Large intestine (tissue), 3 donors: ENCODE measurements around the gene FOXN1. TPM values are rescaled to one million over a fixed set of nuclear protein-coding genes. Genes with fewer than 3 reads are reported as not detected.

ENCODE experiments used
- DNase-seq, 2 donors: peaks; one replicate each; pipeline versions ENCODE4 v3.0.0 to v3.0.0-alpha.2; 2013
- H3K27ac ChIP-seq: one replicate; pipeline ENCODE4 v1.5.1; 2013; ENCODE audit warnings: low read length
- H3K27me3 ChIP-seq: 2 replicates; pipeline ENCODE4 v1.6.1; 2013; ENCODE audit warnings: low read length; ENCODE audit not compliant: control insufficient read depth, insufficient read depth
- H3K36me3 ChIP-seq: 2 replicates; pipeline ENCODE4 v1.6.1; 2013; ENCODE audit warnings: low read length; ENCODE audit not compliant: control insufficient read depth, insufficient read depth
- H3K4me1 ChIP-seq: one replicate; pipeline ENCODE4 v1.6.1; 2013; ENCODE audit warnings: low read length; ENCODE audit not compliant: control insufficient read depth, insufficient read depth
- H3K4me3 ChIP-seq: one replicate; pipeline ENCODE4 v1.5.1; 2013; ENCODE audit warnings: low read length
- H3K9me3 ChIP-seq: one replicate; pipeline ENCODE4 v1.6.1; 2013; ENCODE audit warnings: mild to moderate bottlenecking, low read depth, low read length, moderate library complexity; ENCODE audit not compliant: control insufficient read depth
- WGBS: methylation state at CpG from one replicate; pipeline ENCODE4 v1.1.5; 2013; ENCODE audit warnings: low lambda C conversion rate; ENCODE audit not compliant: insufficient coverage; 5-methylcytosine and 5-hydroxymethylcytosine counted together
- polyA plus RNA-seq: library from polyadenylated mRNA; unstranded; fragments of 120-200 nt; gene quantifications from one replicate; pipeline ENCODE4 v1.2.1, GENCODE V29; 2013

The FOXN1 gene
- polyA plus RNA-seq, 1 donor = 0.04 TPM

DNA sequence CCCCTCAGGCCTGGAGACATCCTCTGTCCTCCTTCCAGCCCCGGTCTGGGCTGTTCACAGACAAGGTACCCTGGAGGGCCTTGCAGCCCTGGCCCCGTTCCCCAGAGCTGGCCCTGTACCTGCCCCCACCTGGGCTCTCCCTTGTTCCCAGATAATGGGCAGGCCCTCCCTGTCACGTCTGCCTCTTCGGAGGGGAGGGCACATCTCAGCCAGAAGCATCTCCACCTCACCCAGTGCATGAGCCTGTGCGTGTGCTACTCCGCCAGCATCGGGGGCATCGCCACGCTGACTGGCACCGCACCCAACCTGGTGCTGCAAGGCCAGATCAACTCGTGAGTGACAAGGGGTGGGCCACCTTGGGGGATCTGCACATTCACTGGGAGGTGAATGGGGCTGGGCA lies 14.9 kb upstream of the FOXN1 start:
- H3K27ac ChIP-seq = no peak overlapping the region
- H3K36me3 ChIP-seq = peaks cover 28% of the 10 kb centered on the region
- DNase-seq = no peak
- peaks cover 35% of the 10 kb centered on the region for H3K4me1 ChIP-seq
- no CpG with 5 or more reads among the region's 11 CpGs for WGBS
- H3K9me3 ChIP-seq = no peaks in the 10 kb centered on the region
- no peaks in the 10 kb centered on the region for H3K27me3 ChIP-seq
- no peak overlapping the region for H3K4me3 ChIP-seq

DNA sequence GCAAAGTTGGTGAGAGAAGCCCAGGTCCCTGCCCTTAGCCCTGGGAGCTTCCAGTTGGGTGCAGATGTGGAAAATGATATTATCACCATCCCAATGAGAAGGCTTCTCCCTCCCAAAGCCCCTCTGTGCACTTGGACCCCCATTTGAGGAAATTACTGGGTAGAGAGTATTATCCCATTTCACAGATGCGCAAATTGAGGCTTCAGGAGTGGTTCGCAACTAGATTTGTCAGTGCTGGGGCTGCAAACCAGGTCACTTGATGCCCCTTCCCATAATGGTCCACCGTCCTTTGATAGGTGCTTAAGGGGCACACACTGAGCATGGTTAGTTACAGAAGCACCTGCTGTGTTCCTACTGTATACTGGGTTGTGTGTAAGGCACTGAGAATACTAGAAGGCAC lies 14.3 kb upstream of the FOXN1 start:
- DNase-seq = no peak
- H3K4me1 ChIP-seq = peaks cover 30% of the 10 kb centered on the region
- H3K27me3 ChIP-seq = no peaks in the 10 kb centered on the region
- no peaks in the 10 kb centered on the region for H3K9me3 ChIP-seq
- H3K27ac ChIP-seq = no peak overlapping the region
- no CpG with 5 or more reads among the region's 3 CpGs for WGBS
- H3K4me3 ChIP-seq = no peak overlapping the region
- H3K36me3 ChIP-seq = peaks cover 28% of the 10 kb centered on the region

DNA sequence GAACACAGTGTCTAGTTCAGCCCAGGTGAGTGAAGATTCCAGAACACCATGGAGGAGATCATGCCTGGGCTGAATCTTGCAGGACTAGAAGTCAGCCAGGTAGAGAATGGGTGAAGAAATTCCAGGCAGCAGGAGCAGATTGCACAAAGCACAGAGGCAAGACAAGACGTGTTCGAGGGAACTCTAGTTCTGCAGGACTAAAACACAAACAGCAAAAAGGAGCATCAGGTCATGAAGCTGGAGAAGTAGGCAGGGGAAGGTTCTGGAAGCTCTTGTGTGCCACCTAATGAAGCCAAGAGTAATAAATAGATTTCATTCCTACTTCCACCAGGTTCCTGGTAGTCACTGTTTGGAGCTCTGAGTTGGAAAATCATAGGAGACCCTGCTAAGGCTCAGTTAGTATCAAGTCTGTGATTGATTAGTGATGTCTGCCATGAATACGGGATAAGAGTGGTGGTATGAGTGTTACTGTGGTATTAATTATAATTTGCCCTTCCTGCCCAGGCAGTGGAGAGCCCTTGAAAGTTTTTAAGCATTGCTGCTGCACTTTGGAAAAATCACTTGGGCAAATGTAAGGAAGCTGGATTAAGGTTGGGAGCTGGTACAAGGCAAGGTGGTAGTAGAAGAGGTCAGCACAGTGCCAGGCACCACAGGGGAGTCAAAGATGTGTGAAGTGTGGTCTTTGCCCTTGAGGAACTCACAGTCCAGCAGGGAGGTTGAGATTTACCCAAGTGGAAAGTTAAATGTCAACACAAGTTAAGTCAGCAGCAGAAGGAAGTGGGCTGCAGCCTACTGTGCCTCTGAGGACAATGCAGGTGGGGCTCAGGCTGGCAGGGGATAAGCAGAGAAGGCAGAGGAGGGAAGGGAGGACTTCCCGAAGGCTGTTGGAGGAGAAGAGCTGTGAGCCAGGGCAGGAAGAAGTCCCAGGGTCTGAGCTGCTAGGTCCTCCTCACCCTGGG lies 13.5 kb upstream of the FOXN1 start:
- WGBS = no CpG with 5 or more reads among the region's 4 CpGs
- Histone ChIP-seq H3K27me3 (no peaks in the 10 kb centered on the region), H3K9me3 (no peaks in the 10 kb centered on the region), H3K4me1 (peaks cover 23% of the 10 kb centered on the region), H3K27ac (no peak overlapping the region), H3K4me3 (no peak overlapping the region), H3K36me3 (peaks cover 28% of the 10 kb centered on the region)
- DNase-seq = no peak

DNA sequence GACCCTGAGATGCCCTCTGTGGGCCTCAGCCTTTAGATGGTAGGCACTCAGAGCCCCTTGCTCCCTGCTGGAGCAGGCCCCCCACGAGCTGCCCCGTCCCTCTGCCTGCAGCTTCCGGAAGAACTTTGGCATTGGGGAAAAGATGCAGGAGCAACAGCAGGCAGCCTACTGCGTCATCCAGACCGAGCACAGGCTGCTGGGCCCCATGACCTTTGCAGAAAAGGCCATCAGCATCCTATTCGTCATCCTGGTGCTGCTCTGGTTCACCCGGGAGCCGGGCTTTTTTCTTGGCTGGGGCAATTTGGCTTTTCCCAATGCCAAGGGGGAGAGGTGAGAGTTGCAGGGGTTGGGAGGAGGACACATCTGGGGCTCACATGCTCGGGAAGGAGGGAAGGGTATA lies 12.7 kb upstream of the FOXN1 start:
- no CpG with 5 or more reads among the region's 9 CpGs for WGBS
- Histone ChIP-seq H3K27ac (no peak overlapping the region), H3K27me3 (no peaks in the 10 kb centered on the region), H3K4me1 (peaks cover 14% of the 10 kb centered on the region), H3K36me3 (peaks cover 28% of the 10 kb centered on the region), H3K9me3 (no peaks in the 10 kb centered on the region), H3K4me3 (no peak overlapping the region)
- DNase-seq = no peak

DNA sequence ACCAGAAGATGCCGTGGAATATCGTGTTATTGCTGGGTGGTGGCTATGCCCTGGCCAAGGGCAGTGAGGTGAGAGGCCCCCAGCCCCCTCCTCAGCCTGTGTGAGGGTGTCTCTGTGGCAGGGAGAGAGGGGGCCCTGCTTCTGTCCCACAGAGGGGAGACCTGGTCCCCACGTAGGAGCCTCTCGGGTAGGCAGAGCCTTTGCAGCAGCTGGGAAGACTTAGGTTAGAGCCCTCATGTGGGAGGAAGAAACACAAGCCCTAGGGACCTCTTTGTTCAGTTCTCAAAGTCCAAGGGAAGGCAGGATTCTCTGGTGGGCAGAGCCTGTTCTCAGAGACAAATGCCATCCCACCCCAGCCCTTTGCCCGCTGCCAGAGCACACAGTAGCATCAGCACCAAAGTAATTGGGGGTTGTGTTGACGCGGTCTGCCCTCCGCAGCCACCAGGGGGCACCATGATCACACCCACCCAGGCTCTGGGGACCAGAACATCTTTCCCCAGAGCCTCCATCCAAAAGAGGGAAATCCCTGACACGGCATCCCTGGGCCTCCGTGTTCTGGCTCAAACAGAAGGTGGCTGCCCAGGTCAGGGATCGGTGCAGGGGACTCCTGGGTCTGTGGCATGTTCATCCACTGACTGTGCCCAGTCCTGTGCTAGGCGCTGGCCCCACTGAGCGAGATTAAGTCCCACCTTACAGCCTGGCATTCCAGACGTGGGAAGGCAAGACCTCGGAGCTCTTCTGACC lies 11.5 kb upstream of the FOXN1 start:
- peaks cover 14% of the 10 kb centered on the region for H3K4me1 ChIP-seq
- H3K9me3 ChIP-seq = no peaks in the 10 kb centered on the region
- no CpG with 5 or more reads among the region's 15 CpGs for WGBS

DNA sequence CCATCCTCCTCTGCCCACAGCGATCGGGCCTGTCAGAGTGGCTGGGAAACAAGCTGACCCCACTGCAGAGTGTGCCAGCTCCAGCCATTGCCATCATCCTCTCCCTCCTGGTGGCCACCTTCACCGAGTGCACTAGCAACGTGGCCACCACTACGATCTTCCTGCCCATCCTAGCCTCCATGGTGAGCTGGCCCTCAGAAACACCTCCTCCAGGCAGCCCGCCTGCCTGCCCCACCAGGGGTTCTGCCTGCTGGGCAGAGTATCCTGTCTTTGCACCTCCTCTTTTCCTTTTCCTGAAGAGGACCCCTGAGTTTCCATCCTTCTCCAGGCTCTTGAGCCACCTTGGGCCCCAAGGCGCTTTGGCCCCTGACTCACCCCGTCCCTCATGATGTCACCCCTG lies 10.5 kb upstream of the FOXN1 start:
- H3K27me3 ChIP-seq = no peaks in the 10 kb centered on the region
- peaks cover 26% of the 10 kb centered on the region for H3K36me3 ChIP-seq
- no CpG with 5 or more reads among the region's 8 CpGs for WGBS
- peaks cover 15% of the 10 kb centered on the region for H3K4me1 ChIP-seq
- no peak overlapping the region for H3K4me3 ChIP-seq
- no peaks in the 10 kb centered on the region for H3K9me3 ChIP-seq
- DNase-seq = no peak
- no peak overlapping the region for H3K27ac ChIP-seq

More for the DNA sequence above, 11.5 kb upstream of the FOXN1 start:
- no peak overlapping the region for H3K27ac ChIP-seq
- H3K36me3 ChIP-seq = peaks cover 28% of the 10 kb centered on the region
- no peaks in the 10 kb centered on the region for H3K27me3 ChIP-seq
- no peak overlapping the region for H3K4me3 ChIP-seq
- DNase-seq = no peak

DNA sequence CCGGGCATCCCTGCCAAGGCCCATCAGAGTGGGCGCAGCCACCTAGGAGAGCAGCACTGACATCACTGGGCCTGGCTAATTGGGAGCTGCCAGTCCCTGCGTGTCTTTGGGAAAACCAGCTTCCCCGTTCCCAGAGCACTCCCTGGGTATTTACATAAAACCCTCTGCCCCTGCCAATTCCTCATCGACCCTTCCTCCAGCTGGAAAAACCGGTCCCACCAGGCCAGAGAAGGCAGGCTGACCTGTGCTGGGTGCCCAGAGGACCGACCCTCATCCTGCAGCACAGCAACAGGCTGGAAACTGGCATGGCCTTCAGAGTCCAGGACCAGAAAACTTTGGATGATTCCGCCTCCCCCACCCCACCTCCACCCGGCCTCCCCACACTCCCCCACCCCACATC lies 8.2 kb upstream of the FOXN1 start:
- no peaks in the 10 kb centered on the region for H3K9me3 ChIP-seq
- no peaks in the 10 kb centered on the region for H3K27me3 ChIP-seq
- H3K36me3 ChIP-seq = peaks cover 10% of the 10 kb centered on the region
- H3K4me1 ChIP-seq = peaks cover 15% of the 10 kb centered on the region
- no peak overlapping the region for H3K27ac ChIP-seq
- no peak for DNase-seq
- no CpG with 5 or more reads among the region's 9 CpGs for WGBS
- H3K4me3 ChIP-seq = no peak overlapping the region

DNA sequence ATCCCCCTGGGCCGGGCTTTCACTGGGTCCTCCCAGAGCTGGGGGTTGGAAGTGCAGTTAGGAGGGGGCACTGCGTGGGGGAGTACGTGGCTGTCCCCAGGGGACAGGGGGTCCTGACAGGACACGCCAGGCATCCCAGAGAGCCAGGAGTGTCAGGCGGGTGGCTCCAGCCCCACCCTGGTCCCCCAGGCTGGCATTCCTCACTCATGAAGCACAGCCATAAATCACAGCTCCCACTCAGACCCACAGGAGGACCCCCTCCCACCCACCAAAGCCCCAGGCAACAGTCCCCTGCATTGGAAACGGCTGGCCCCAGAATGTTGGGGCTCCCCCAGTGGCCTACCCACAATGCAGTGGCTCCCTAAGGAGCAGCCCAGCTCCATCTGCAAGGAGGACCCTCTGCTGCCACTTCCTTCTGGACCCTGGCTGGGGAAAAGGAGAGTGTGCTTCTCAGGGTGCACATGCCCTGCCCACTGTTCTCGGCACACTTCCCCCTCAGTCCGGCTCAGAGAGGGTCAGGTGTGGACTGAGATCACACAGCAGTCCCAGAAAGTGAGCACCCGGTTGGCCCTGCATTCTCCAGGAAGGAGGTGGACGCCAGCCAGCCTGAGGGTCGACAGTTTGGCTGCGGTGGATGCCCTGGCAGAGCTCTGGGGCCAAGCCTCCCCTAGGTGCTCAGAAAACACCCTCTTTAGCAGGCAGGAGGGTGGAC lies 7.3 kb upstream of the FOXN1 start:
- H3K36me3 ChIP-seq = peaks cover 6% of the 10 kb centered on the region
- no peak for DNase-seq
- no CpG with 5 or more reads among the region's 12 CpGs for WGBS
- no peaks in the 10 kb centered on the region for H3K27me3 ChIP-seq
- no peak overlapping the region for H3K27ac ChIP-seq
- H3K9me3 ChIP-seq = no peaks in the 10 kb centered on the region
- no peak overlapping the region for H3K4me3 ChIP-seq
- H3K4me1 ChIP-seq = peaks cover 15% of the 10 kb centered on the region

DNA sequence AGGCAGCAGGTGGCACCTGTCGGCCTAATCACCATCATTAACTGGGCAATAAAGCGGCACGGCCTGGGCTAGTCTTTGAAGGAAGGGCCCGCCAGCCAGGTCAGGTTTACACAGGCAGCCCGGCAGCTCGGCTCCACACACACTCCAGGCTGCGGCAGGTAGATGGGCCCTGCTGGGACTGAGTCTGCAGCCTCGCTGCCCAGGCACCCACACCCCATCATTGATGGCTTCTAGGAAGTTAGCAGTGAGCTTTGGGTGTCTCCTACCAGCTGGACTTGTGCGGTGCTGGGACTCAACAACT lies 6.8 kb upstream of the FOXN1 start:
- Histone ChIP-seq H3K27ac (no peak overlapping the region), H3K4me3 (no peak overlapping the region), H3K36me3 (peaks cover 6% of the 10 kb centered on the region), H3K9me3 (no peaks in the 10 kb centered on the region), H3K4me1 (peaks cover 15% of the 10 kb centered on the region), H3K27me3 (no peaks in the 10 kb centered on the region)
- no CpG with 5 or more reads among the region's 9 CpGs for WGBS
- peak in 1 of 2 donors; percentile 61 for DNase-seq

DNA sequence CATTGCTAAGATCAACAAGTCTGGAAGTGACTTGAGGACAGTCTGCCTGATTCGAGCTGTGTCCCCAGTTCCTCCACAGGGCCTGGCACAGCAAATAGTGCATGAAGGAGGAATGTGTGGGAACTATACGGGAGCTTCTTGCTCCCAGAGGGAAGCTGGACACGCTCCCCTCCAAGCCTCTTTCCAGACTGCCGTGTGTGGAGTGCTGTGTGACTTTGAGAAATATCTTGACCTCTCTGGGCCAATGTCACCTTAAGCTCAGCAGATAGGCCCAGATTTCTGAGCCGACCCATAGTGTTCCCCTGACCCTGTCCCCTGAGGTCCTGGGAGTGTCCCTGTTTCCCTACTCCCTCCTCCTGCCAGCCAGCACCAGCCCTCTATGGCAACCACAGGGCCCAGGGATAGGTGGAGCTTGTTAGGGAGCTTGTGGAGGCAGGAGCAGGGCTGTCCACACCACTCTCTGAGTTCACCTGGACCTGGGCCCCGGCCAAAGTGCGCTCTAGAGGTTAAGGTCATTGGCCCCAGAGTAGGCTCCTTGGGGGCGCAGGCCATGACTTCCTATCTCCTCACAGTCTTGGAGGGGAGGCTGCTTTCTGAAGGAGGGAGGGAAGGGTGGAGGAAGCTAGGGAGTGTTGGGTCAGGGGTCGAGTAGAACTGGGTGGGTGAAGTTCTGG lies 6.3 kb upstream of the FOXN1 start:
- Histone ChIP-seq H3K27me3 (no peaks in the 10 kb centered on the region), H3K36me3 (peaks cover 6% of the 10 kb centered on the region), H3K4me3 (no peak overlapping the region), H3K9me3 (no peaks in the 10 kb centered on the region), H3K27ac (no peak overlapping the region), H3K4me1 (peaks cover 15% of the 10 kb centered on the region)
- DNase-seq = no peak
- no CpG with 5 or more reads among the region's 9 CpGs for WGBS
